Ishikawa (cell line): ENCODE data around the gene FAM234B.

Source experiments
- CEBPB ChIP-seq: IDR thresholded peaks from 2 replicates; pipeline ENCODE4 v1.6.1; 2012
- EGR1 ChIP-seq: IDR thresholded peaks from 2 replicates; pipeline ENCODE4 v1.6.1; 2012
- EP300 ChIP-seq: IDR thresholded peaks from 2 replicates; pipeline ENCODE4 v1.6.1; 2012; ENCODE audit warnings: borderline replicate concordance
- NFIC ChIP-seq: IDR thresholded peaks from 2 replicates; pipeline ENCODE4 v1.6.1; 2012
- RAD21 ChIP-seq: IDR thresholded peaks from 2 replicates; pipeline ENCODE4 v1.6.1; 2012; ENCODE audit warnings: low read depth
- TAF1 ChIP-seq: IDR thresholded peaks from 2 replicates; pipeline ENCODE4 v1.6.1; 2012; ENCODE audit warnings: low read depth, mild to moderate bottlenecking
- TEAD4 ChIP-seq: IDR thresholded peaks from 2 replicates; pipeline ENCODE4 v1.6.1; 2012
- YY1 ChIP-seq: IDR thresholded peaks from 2 replicates; pipeline ENCODE4 v1.6.1; 2012; ENCODE audit warnings: low read depth
- ZBTB7A ChIP-seq: IDR thresholded peaks from 2 replicates; pipeline ENCODE4 v1.6.1; 2012; ENCODE audit warnings: low read depth
- TF ChIP-seq, protein P1 (sequence below): IDR thresholded peaks from 2 replicates; pipeline ENCODE4 v1.6.1; 2012
- TF ChIP-seq, protein P2 (sequence below): IDR thresholded peaks from 2 replicates; pipeline ENCODE4 v1.6.1; 2012; ENCODE audit warnings: low read depth, mild to moderate bottlenecking

GRCh38 chr12:13119826-13120225 lies 75.6 kb downstream of the FAM234B start:
- no peak for TF ChIP-seq ZBTB7A
- no peak for TF ChIP-seq EP300
- TF ChIP-seq CEBPB: no peak
- TF ChIP-seq NFIC: no peak
- TF ChIP-seq, protein P1, sequence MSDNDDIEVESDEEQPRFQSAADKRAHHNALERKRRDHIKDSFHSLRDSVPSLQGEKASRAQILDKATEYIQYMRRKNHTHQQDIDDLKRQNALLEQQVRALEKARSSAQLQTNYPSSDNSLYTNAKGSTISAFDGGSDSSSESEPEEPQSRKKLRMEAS: no peak
- TF ChIP-seq TEAD4: no peak
- TF ChIP-seq EGR1: no peak
- TF ChIP-seq YY1: no peak
- TF ChIP-seq, protein P2, sequence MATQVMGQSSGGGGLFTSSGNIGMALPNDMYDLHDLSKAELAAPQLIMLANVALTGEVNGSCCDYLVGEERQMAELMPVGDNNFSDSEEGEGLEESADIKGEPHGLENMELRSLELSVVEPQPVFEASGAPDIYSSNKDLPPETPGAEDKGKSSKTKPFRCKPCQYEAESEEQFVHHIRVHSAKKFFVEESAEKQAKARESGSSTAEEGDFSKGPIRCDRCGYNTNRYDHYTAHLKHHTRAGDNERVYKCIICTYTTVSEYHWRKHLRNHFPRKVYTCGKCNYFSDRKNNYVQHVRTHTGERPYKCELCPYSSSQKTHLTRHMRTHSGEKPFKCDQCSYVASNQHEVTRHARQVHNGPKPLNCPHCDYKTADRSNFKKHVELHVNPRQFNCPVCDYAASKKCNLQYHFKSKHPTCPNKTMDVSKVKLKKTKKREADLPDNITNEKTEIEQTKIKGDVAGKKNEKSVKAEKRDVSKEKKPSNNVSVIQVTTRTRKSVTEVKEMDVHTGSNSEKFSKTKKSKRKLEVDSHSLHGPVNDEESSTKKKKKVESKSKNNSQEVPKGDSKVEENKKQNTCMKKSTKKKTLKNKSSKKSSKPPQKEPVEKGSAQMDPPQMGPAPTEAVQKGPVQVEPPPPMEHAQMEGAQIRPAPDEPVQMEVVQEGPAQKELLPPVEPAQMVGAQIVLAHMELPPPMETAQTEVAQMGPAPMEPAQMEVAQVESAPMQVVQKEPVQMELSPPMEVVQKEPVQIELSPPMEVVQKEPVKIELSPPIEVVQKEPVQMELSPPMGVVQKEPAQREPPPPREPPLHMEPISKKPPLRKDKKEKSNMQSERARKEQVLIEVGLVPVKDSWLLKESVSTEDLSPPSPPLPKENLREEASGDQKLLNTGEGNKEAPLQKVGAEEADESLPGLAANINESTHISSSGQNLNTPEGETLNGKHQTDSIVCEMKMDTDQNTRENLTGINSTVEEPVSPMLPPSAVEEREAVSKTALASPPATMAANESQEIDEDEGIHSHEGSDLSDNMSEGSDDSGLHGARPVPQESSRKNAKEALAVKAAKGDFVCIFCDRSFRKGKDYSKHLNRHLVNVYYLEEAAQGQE: no peak
- TF ChIP-seq RAD21: no peak
- no peak for TF ChIP-seq TAF1
